Gastrocnemius medialis (tissue), 4 donors: Measurements from ENCODE around the gene TNS1. TPM values are rescaled to one million over a fixed set of nuclear protein-coding genes. Genes with fewer than 3 reads are reported as not detected.
"Not testable (repeated sequence)": the region's sequence is repeated elsewhere in the genome, so short reads cannot be mapped to it uniquely, and the experiment has no call there.

Experiments
- ATAC-seq, 2 donors: fragments of 150-250 bp; one replicate each; pipeline ENCODE4 v1.9.1; 2016
- DNase-seq, 2 donors: peaks; one replicate each; pipeline ENCODE4 v3.0.0-alpha.2; 2019
- H3K27ac ChIP-seq, 4 donors: fragments of 200-600 bp; sonication (generic); 1 replicate in 1 of 4; 2 replicates in 3 of 4; pipeline ENCODE4 v1.5.1; 2016 to 2018; ENCODE audit warnings: mild to moderate bottlenecking in 2 of 4, moderate library complexity in 1 of 4
- H3K27me3 ChIP-seq, 3 donors: fragments of 200-600 bp; sonication (generic) in 2 of 3; 1 replicate in 1 of 3; 2 replicates in 2 of 3; pipeline versions ENCODE4 v1.5.1 to v1.6.0; 2016 to 2019; ENCODE audit warnings: mild to moderate bottlenecking in 1 of 3, moderate library complexity in 1 of 3
- H3K36me3 ChIP-seq, 2 donors: fragments of 200-600 bp; sonication (generic) in 1 of 2; one replicate each; pipeline ENCODE4 v1.5.1; 2017 to 2018
- H3K4me1 ChIP-seq, 2 donors: fragments of 200-600 bp; sonication (generic) in 1 of 2; one replicate each; pipeline ENCODE4 v1.5.1; 2016 to 2017; ENCODE audit warnings: mild to moderate bottlenecking in 2 of 2
- H3K4me3 ChIP-seq, 4 donors: fragments of 200-600 bp; sonication (generic) in 3 of 4; 1 replicate in 1 of 4; 2 replicates in 3 of 4; pipeline ENCODE4 v1.5.1; 2016 to 2019; ENCODE audit warnings: mild to moderate bottlenecking in 2 of 4
- H3K9me3 ChIP-seq, 3 donors: fragments of 200-600 bp; sonication (generic) in 2 of 3; 1 replicate in 1 of 3; 2 replicates in 2 of 3; pipeline ENCODE4 v1.5.1; 2016 to 2019
- CTCF ChIP-seq, 5 experiments: fragments of 450-650 bp in 3 of 5; fragments of 200-600 bp in 2 of 5; sonication (generic) in 2 of 5; IDR thresholded peaks in 4 of 5; conservative IDR thresholded peaks in 1 of 5; 1 replicate in 4 of 5; 2 replicates in 1 of 5; pipeline ENCODE4 v1.5.1; 2016 to 2019; ENCODE audit warnings: antibody characterized with exemption in 5 of 5, mild to moderate bottlenecking in 3 of 5, moderate library complexity in 3 of 5
- POLR2A ChIP-seq, 2 donors: fragments of 450-650 bp; IDR thresholded peaks; one replicate each; pipeline ENCODE4 v1.6.1; 2017; ENCODE audit warnings: antibody characterized with exemption in 2 of 2, mild to moderate bottlenecking in 2 of 2, moderate library complexity in 2 of 2
- in situ Hi-C, 4 donors: fragments of 200-750 bp; cut with MboI; loops; one replicate each; pipeline versions ENCODE4 v1.15.0 to v1.8.0; 2017; ENCODE audit warnings: low sequenced_read_pairs in 4 of 4
- intact Hi-C: fragments of 100-400 bp; cut with DNase I; formaldehyde crosslinking; loops from one replicate; pipeline ENCODE4 v1.15.1; 2023; ENCODE audit warnings: low total_unique reads
- total RNA-seq, 4 donors: library from RNA; depleted of rRNA; stranded (reverse); fragments of >200 nt; gene quantifications; one replicate each; pipeline versions ENCODE4 v1.1.0 to v1.2.3, GENCODE V29; 2016

TNS1 gene
- total RNA-seq, 4 donors from 2014 or later: 407 to 670 (median 484) TPM

GRCh38 chr2:218018842-218019125 is 16.0 kb upstream of the TNS1 start:
- peaks cover 79 to 89% of the 10 kb centered on the region in 2 donors for H3K4me1 ChIP-seq
- ATAC-seq (peak; percentile 11), DNase-seq (peak; percentile 65 to 73)
- H3K36me3 ChIP-seq, in situ Hi-C loops, H3K4me3 ChIP-seq, intact Hi-C loops, H3K9me3 ChIP-seq, H3K27me3 ChIP-seq: not testable (repeated sequence)
- peak overlapping the region; percentile 95 to 99 (median 98) for H3K27ac ChIP-seq
- TF ChIP-seq POLR2A (IDR thresholded peaks at IDR 0.05): peak in 1 of 2 donors; percentile 57

GRCh38 chr2:218017211-218018053 is 14.6 kb upstream of the TNS1 start:
- peak in 1 of 2 donors; percentile 29 for TF ChIP-seq POLR2A (IDR thresholded peaks at IDR 0.05)
- TF ChIP-seq CTCF (IDR thresholded peaks at IDR 0.05 in 4 of 5, conservative IDR thresholded peaks at IDR 0.05 in 1 of 5): no peak
- intact Hi-C loops (no loop called here), in situ Hi-C loops (no loop called here)
- no peak overlapping the region for H3K4me3 ChIP-seq
- ATAC-seq (peak; percentile 65 to 70), DNase-seq (peak; percentile 76 to 87)
- H3K36me3 ChIP-seq: no peaks in the 10 kb centered on the region
- H3K4me1 ChIP-seq: peaks cover 74 to 78% of the 10 kb centered on the region in 2 donors
- no peaks in the 10 kb centered on the region for H3K9me3 ChIP-seq
- H3K27me3 ChIP-seq: no peaks in the 10 kb centered on the region
- peak overlapping the region; percentile 95 to 99 (median 98) for H3K27ac ChIP-seq

- Histone ChIP-seq H3K36me3 (no peaks in the 10 kb centered on the region), H3K27ac (peak overlapping the region; percentile 95 to 99 (median 98)), H3K4me3 (no peak overlapping the region), H3K9me3 (no peaks in the 10 kb centered on the region), H3K27me3 (no peaks in the 10 kb centered on the region), H3K4me1 (peaks cover 67 to 72% of the 10 kb centered on the region in 2 donors)
- intact Hi-C loops (no loop called here), in situ Hi-C loops (no loop called here)
- DNase-seq (no peak), ATAC-seq (no peak)
- TF ChIP-seq POLR2A (IDR thresholded peaks at IDR 0.05) (no peak), CTCF (IDR thresholded peaks at IDR 0.05 in 4 of 5, conservative IDR thresholded peaks at IDR 0.05 in 1 of 5) (no peak)
Observed at GRCh38 chr2:218016810-218017209, 14.0 kb upstream of the TNS1 start.

GRCh38 chr2:218015586-218016521 is 13.1 kb upstream of the TNS1 start:
- H3K27ac ChIP-seq: peak overlapping the region; percentile 95 to 99 (median 98)
- peaks cover 64 to 65% of the 10 kb centered on the region in 2 donors for H3K4me1 ChIP-seq
- no peaks in the 10 kb centered on the region for H3K36me3 ChIP-seq
- no peaks in the 10 kb centered on the region for H3K9me3 ChIP-seq
- no peak for ATAC-seq
- in situ Hi-C loops (no loop called here), intact Hi-C loops (no loop called here)
- no peak overlapping the region for H3K4me3 ChIP-seq
- H3K27me3 ChIP-seq: no peaks in the 10 kb centered on the region
- DNase-seq: no peak
- TF ChIP-seq CTCF (IDR thresholded peaks at IDR 0.05 in 4 of 5, conservative IDR thresholded peaks at IDR 0.05 in 1 of 5): no peak
- no peak for TF ChIP-seq POLR2A (IDR thresholded peaks at IDR 0.05)
